ENCODE measurements around the gene FUBP1. TPM values are rescaled to one million over a fixed set of nuclear protein-coding genes. Genes with fewer than 3 reads are reported as not detected.

FUBP1 gene
- total RNA-seq, 1 experiment from 2014 or later: 125 TPM

DNA sequence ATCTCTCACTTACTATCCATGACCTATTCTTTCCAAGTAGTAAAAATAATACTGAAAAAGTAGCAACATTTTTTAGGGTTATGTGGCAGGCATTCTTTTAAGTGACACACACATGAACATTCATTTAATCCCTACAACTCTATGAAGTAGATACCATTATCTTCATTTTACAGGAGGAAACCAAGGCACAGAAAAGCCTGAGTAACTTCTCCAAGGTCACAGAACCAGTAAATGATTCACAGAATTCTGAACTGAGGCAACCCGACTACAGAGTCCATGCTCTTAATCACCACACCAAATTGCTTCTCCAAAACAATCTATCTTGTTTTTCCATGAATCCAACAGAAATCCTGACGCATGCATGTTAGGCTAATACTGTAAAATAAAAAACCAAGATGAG is 17.5 kb downstream of the FUBP1 start:
- no peak for TF ChIP-seq ZNF274 (IDR thresholded peaks at IDR 0.05; ENCODE audit: low read depth, low read length)
- TF ChIP-seq, protein P1, sequence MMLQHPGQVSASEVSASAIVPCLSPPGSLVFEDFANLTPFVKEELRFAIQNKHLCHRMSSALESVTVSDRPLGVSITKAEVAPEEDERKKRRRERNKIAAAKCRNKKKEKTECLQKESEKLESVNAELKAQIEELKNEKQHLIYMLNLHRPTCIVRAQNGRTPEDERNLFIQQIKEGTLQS (IDR thresholded peaks at IDR 0.05): no peak
- no peak for TF ChIP-seq TCF7L2 (IDR thresholded peaks at IDR 0.05; ENCODE audit: borderline replicate concordance, extremely low read depth, insufficient read depth, insufficient read length)
- no peak for TF ChIP-seq RAD21 (IDR thresholded peaks at IDR 0.05; ENCODE audit: low read depth)
- TF ChIP-seq YY1 (IDR thresholded peaks at IDR 0.05; ENCODE audit: extremely low read depth, insufficient replicate concordance, low read depth, low read length): no peak
- TF ChIP-seq ZFX (IDR thresholded peaks at IDR 0.05): no peak
- TF ChIP-seq, protein P2, sequence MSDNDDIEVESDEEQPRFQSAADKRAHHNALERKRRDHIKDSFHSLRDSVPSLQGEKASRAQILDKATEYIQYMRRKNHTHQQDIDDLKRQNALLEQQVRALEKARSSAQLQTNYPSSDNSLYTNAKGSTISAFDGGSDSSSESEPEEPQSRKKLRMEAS (IDR thresholded peaks at IDR 0.05): no peak
- no peak for TF ChIP-seq EZH2 (IDR thresholded peaks at IDR 0.05)
- no peak for TF ChIP-seq SIN3A (IDR thresholded peaks at IDR 0.05; ENCODE audit: low read depth)
- TF ChIP-seq, protein P3, sequence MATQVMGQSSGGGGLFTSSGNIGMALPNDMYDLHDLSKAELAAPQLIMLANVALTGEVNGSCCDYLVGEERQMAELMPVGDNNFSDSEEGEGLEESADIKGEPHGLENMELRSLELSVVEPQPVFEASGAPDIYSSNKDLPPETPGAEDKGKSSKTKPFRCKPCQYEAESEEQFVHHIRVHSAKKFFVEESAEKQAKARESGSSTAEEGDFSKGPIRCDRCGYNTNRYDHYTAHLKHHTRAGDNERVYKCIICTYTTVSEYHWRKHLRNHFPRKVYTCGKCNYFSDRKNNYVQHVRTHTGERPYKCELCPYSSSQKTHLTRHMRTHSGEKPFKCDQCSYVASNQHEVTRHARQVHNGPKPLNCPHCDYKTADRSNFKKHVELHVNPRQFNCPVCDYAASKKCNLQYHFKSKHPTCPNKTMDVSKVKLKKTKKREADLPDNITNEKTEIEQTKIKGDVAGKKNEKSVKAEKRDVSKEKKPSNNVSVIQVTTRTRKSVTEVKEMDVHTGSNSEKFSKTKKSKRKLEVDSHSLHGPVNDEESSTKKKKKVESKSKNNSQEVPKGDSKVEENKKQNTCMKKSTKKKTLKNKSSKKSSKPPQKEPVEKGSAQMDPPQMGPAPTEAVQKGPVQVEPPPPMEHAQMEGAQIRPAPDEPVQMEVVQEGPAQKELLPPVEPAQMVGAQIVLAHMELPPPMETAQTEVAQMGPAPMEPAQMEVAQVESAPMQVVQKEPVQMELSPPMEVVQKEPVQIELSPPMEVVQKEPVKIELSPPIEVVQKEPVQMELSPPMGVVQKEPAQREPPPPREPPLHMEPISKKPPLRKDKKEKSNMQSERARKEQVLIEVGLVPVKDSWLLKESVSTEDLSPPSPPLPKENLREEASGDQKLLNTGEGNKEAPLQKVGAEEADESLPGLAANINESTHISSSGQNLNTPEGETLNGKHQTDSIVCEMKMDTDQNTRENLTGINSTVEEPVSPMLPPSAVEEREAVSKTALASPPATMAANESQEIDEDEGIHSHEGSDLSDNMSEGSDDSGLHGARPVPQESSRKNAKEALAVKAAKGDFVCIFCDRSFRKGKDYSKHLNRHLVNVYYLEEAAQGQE (IDR thresholded peaks at IDR 0.05; ENCODE audit: low read depth): no peak
- TF ChIP-seq, protein P4, sequence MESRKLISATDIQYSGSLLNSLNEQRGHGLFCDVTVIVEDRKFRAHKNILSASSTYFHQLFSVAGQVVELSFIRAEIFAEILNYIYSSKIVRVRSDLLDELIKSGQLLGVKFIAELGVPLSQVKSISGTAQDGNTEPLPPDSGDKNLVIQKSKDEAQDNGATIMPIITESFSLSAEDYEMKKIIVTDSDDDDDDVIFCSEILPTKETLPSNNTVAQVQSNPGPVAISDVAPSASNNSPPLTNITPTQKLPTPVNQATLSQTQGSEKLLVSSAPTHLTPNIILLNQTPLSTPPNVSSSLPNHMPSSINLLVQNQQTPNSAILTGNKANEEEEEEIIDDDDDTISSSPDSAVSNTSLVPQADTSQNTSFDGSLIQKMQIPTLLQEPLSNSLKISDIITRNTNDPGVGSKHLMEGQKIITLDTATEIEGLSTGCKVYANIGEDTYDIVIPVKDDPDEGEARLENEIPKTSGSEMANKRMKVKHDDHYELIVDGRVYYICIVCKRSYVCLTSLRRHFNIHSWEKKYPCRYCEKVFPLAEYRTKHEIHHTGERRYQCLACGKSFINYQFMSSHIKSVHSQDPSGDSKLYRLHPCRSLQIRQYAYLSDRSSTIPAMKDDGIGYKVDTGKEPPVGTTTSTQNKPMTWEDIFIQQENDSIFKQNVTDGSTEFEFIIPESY (IDR thresholded peaks at IDR 0.05; ENCODE audit: extremely low read depth, insufficient replicate concordance, low read length): no peak
- TF ChIP-seq POLR2AphosphoS5 (IDR thresholded peaks at IDR 0.05; ENCODE audit: low read depth, low read length): no peak
- TF ChIP-seq CEBPB (IDR thresholded peaks at IDR 0.05; ENCODE audit: low read depth): no peak
- TF ChIP-seq JUND (IDR thresholded peaks at IDR 0.05): no peak
- TF ChIP-seq SP1 (IDR thresholded peaks at IDR 0.05; ENCODE audit: low read depth): no peak
- no peak for TF ChIP-seq CBX3 (IDR thresholded peaks at IDR 0.05; ENCODE audit: low read depth)
- intact Hi-C loops (cut with micrococcal nuclease): no loop called here

More for the DNA sequence above, 17.5 kb downstream of the FUBP1 start:
- H3K27ac ChIP-seq (ENCODE audit: low read depth, low read length): no peak overlapping the region
- H3K9me2 ChIP-seq (ENCODE audit: insufficient read depth): no peaks in the 10 kb centered on the region
- H3K4me1 ChIP-seq (ENCODE audit: control insufficient read depth in 1 of 2, insufficient read depth in 2 of 2, low read length in 2 of 2): no peaks in the 10 kb centered on the region
- DNase-seq (ENCODE audit: low read depth, low spot score) (no peak), ATAC-seq (no peak)
- ChIA-PET CTCF (no interaction called here), RAD21 (ENCODE audit: low non-redundant PET in 1 of 2, low total read pairs in 2 of 2, uncharacterized antibody in 2 of 2, unreplicated experiment in 2 of 2) (no interaction called here), POLR2A (no interaction called here)
- no peak overlapping the region for H3K4me3 ChIP-seq (replicated peaks in 1 of 2; ENCODE audit: low read depth in 1 of 2, low read length in 2 of 2)
- BruUV-seq (replicated peaks): no TSS peak
- H3K79me2 ChIP-seq (ENCODE audit: insufficient read depth, low read length): peaks cover 100% of the 10 kb centered on the region
- H3K4me2 ChIP-seq (ENCODE audit: low read length): no peak overlapping the region
- H3K9ac ChIP-seq (ENCODE audit: low read length): no peak overlapping the region
- no peaks in the 10 kb centered on the region for H3K27me3 ChIP-seq (ENCODE audit: insufficient read depth, low read length)
- peaks cover 83 to 89% of the 10 kb centered on the region in 2 experiments for H3K36me3 ChIP-seq (ENCODE audit: control insufficient read depth in 1 of 2, insufficient read depth in 2 of 2, low read length in 2 of 2)
- H4K20me1 ChIP-seq (ENCODE audit: insufficient read depth): peaks cover 36% of the 10 kb centered on the region; the same call in 1 of the 2 replicates
- H3K9me3 ChIP-seq (ENCODE audit: control insufficient read depth in 1 of 2, insufficient read depth in 1 of 2, low read depth in 1 of 2, low read length in 2 of 2): no peaks in the 10 kb centered on the region
- H2AFZ ChIP-seq (ENCODE audit: low read depth, low read length, poor library complexity, severe bottlenecking): no peak overlapping the region
